ENCODE measurements around the gene ISCA1.

- TF ChIP-seq CTCF (IDR thresholded peaks at IDR 0.05) (no peak), POLR2A (IDR thresholded peaks at IDR 0.05) (no peak)
These were observed 33.6 kb downstream of the ISCA1 start for GRCh38 chr9:86248746-86249145.
